Mononuclear cell (primary cell): ENCODE results near the gene PLCH2. TPM values are rescaled to one million over a fixed set of nuclear protein-coding genes. Genes with fewer than 3 reads are reported as not detected.
A peak's percentile ranks its signal among the peaks of the same experiment; 100 is the strongest.

Source experiments
- H3K27me3 ChIP-seq: 2 replicates; pipeline ENCODE4 v1.6.0; 2011; ENCODE audit warnings: low read length, control low read depth; ENCODE audit not compliant: insufficient read depth
- H3K4me1 ChIP-seq: 2 replicates; pipeline ENCODE4 v1.5.1; 2011; ENCODE audit warnings: mild to moderate bottlenecking, low read length, control low read depth; ENCODE audit not compliant: insufficient read depth
- H3K4me3 ChIP-seq: 2 replicates; pipeline ENCODE4 v1.5.1; 2011; ENCODE audit warnings: mild to moderate bottlenecking, low read length, moderate library complexity
- H3K9me3 ChIP-seq: 2 replicates; pipeline ENCODE4 v1.5.1; 2011; ENCODE audit warnings: low read depth, mild to moderate bottlenecking, control low read depth, low read length
- total RNA-seq: library from RNA; depleted of rRNA; stranded (reverse); fragments of >200 nt; gene quantifications from one replicate; pipeline ENCODE4 v1.2.3, GENCODE V29; 2012

Gene PLCH2
- total RNA-seq, 1 donor, result 4.7 TPM

GRCh38 chr1:2523191-2523890 lies 47.3 kb downstream of the PLCH2 start:
- H3K4me1 ChIP-seq, result peaks cover 32% of the 10 kb centered on the region
- H3K4me3 ChIP-seq, result no peak overlapping the region
- no peaks in the 10 kb centered on the region for H3K9me3 ChIP-seq
- H3K27me3 ChIP-seq, result peaks cover 6% of the 10 kb centered on the region

GRCh38 chr1:2523891-2524609 lies 48.0 kb downstream of the PLCH2 start:
- peaks cover 38% of the 10 kb centered on the region for H3K4me1 ChIP-seq
- peaks cover 12% of the 10 kb centered on the region for H3K27me3 ChIP-seq
- H3K4me3 ChIP-seq, result peak overlapping the region; percentile 5
- no peaks in the 10 kb centered on the region for H3K9me3 ChIP-seq

DNA sequence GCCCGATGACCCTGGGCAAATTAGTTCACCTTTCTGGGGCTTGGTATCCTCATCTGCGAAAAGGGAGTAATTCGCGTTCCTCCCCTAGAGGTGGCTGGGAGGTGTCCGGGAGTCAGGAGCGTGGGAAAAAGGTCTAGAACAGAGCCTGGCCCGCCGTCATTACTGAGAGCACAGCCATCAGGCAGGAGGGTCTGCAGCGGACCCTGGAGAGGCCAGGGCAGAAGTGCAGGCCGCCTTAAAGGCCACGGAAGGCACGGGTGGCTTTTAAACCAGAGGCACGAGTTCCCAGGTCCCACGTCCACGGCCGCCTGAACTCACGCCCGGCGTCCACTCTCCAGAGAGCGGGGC lies 49.5 kb downstream of the PLCH2 start:
- no peaks in the 10 kb centered on the region for H3K9me3 ChIP-seq
- peak overlapping the region; percentile 71 for H3K4me3 ChIP-seq
- peaks cover 13% of the 10 kb centered on the region for H3K27me3 ChIP-seq
- H3K4me1 ChIP-seq, result peaks cover 45% of the 10 kb centered on the region

GRCh38 chr1:2525920-2526823 lies 50.1 kb downstream of the PLCH2 start, which contains the start of gene PANK4:
TSS of gene PANK4 (minus strand) at chr1:2526596. CDS start at chr1:2526587, 9 bp downstream.
- H3K9me3 ChIP-seq, result no peaks in the 10 kb centered on the region
- peaks cover 51% of the 10 kb centered on the region for H3K4me1 ChIP-seq
- H3K4me3 ChIP-seq, result peak within 1 kb of the TSS; percentile 71
- H3K27me3 ChIP-seq, result peaks cover 19% of the 10 kb centered on the region

GRCh38 chr1:2526824-2527555 lies 50.9 kb downstream of the PLCH2 start:
- H3K4me1 ChIP-seq, result peaks cover 51% of the 10 kb centered on the region
- no peaks in the 10 kb centered on the region for H3K9me3 ChIP-seq
- H3K4me3 ChIP-seq, result no peak overlapping the region
- H3K27me3 ChIP-seq, result peaks cover 25% of the 10 kb centered on the region

DNA sequence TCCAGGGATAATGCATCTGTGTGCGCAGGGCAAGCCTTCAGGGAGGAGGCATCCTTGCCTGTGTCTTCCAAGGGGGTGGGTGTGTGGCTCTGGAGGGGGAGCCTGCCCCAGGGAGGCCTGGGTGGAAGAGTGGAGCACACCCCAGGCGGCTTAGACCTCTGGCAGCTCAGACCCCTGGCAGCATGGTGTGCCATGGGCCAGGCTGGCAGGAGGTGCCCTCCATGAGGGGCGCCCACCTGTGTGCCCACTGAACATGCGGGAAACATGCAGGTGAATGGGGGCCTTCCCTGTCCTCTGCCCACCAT lies 51.4 kb downstream of the PLCH2 start:
- H3K27me3 ChIP-seq, result peaks cover 25% of the 10 kb centered on the region
- no peak overlapping the region for H3K4me3 ChIP-seq
- H3K4me1 ChIP-seq, result peaks cover 51% of the 10 kb centered on the region

DNA sequence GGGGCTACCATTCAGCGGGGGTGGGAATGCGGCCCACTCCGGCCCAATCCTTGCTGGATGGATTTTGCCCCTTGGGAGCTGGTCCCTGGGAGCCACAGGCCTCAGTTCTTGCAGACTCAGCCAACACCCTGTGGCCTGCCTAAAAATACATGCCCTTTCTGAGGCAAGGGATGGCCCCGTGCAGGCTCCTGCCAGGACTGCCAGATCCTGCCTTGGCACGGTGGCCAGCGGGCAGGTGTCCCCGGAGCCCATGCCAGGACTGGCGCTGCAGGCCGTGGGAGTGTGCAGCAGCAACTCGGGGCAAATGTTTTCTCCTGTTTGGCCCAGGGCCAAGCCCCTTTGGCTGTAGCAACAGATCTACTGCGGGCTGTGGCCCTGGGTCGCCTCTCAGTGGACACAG lies 51.9 kb downstream of the PLCH2 start:
- Histone ChIP-seq H3K27me3 (peaks cover 25% of the 10 kb centered on the region), H3K9me3 (no peaks in the 10 kb centered on the region), H3K4me3 (no peak overlapping the region), H3K4me1 (peaks cover 51% of the 10 kb centered on the region)

More for the DNA sequence above, 51.4 kb downstream of the PLCH2 start:
- H3K9me3 ChIP-seq, result no peaks in the 10 kb centered on the region

- H3K4me3 ChIP-seq, result no peak overlapping the region
- peaks cover 25% of the 10 kb centered on the region for H3K27me3 ChIP-seq
- peaks cover 49% of the 10 kb centered on the region for H3K4me1 ChIP-seq
- H3K9me3 ChIP-seq, result no peaks in the 10 kb centered on the region
These were observed 52.5 kb downstream of the PLCH2 start for GRCh38 chr1:2528611-2528965.

GRCh38 chr1:2528966-2529783 lies 53.1 kb downstream of the PLCH2 start:
- Histone ChIP-seq H3K27me3 (peaks cover 25% of the 10 kb centered on the region), H3K4me3 (no peak overlapping the region), H3K9me3 (no peaks in the 10 kb centered on the region), H3K4me1 (peaks cover 43% of the 10 kb centered on the region)

DNA sequence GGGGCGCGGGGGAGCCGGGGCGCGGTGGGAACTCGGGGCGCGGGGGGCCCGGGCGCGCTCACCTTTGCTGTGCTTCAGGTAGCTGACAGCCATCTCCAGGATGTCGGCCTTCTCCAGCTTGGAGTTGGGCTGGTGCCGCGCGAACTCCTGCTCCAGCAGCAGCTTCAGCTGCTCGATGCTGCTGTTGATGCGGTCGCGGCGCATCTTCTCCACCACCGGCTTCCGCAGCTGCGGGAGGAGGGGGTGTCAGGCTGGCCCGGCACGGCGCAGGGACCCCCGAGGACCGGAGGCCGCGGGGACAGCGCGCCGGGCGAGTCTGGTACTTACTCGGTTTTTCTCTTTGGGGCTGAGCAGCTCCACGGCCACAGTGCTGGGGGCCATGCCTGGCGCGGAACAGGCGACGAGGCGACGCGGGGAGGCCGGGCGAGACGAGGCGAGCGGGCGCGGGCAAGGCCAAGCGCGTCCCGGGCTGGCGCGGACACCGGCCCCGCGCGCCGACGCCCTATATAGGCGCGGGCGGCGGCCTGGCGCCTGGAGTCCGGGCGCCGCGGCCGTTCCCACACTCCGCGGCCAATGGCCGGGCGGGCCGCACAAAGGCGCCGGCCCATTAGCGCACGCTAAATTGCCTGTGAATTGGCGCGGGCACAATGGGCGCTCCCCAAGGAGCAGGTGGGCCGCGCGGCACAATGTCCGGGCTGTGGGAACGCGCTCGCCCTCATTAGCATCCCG lies 53.9 kb downstream of the PLCH2 start, which contains the start of gene HES5:
TSS of gene HES5 (minus strand) at position 480 of the 729 bp plus-strand sequence. CDS start at position 381, 99 bp downstream.
- Histone ChIP-seq H3K27me3 (peaks cover 25% of the 10 kb centered on the region), H3K4me3 (no peak within 1 kb of the TSS), H3K4me1 (peaks cover 35% of the 10 kb centered on the region), H3K9me3 (no peaks in the 10 kb centered on the region)

DNA sequence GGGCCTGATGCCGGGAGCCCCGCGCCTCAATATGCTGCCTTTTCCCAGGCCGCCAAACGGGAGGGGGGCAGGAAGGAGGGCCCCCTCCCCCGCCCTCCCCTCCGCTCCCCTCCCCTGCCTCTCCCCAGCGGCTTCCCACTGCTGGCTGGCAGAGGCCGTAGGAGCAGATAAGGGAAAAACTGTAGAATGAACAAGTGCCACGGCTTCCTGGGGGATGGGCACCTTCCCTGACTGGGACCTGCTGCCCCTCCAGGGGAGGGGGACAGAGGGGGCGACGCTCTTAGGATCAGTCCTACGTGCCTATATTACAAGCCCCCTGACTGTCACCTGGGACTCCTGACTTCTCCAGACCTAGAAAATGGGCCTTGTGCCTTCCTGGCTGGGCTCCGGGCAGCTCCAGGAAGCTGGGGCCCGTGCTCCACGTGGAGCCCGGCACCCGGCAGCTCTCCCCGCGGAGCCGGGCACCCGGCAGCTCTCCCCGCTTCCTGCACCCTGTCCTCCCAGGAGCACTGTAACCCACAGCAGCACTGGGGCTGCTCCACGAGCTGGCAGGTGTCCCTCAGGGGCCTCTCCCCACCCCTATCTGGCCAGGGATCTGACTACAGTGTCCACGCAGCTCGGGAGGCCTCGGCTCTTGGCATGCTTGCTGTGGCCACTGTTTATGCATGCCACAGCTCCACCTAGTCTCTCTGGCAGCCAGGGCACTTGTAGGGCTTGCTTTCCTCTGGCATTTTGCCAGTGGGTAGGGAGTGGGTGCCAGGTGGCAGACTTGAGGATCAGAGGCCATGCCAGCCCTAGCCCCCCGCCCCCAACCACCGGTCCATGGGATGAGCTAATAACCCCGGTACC lies 54.6 kb downstream of the PLCH2 start:
- peaks cover 25% of the 10 kb centered on the region for H3K27me3 ChIP-seq

DNA sequence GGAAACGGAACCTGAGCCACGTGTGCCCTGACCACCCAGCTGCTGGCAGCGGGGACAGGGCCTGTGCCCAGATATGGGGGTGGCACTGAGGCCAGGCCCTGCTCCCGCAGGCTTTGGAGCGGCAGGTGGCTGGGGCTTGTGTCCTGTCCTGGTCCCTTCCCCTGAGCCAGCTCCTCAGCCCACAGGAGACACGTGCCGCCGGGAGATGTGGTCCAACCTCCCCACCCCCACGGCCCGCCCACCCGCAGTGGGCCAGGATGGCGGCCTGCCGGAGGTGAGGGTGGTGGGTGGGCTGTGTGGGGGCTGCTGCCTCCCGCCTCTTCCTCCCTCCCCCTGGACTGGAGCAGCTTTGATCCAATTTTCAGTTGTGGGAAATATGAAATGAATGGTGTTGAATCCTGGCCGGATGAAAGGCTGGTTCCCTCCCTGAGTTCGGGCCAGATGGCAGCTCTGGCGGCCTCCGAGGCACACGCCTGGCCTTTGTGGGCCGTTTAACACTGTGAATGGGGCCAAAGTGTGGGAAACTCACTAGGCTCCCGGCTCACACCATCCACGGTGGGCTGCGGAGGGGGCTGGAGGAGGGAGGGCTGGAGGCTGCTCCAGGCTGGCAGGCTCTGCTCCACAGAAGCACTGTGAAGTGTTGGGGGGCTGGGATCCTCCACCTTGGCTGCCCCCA lies 56.5 kb downstream of the PLCH2 start:
- peaks cover 25% of the 10 kb centered on the region for H3K27me3 ChIP-seq
- H3K4me1 ChIP-seq, result peaks cover 20% of the 10 kb centered on the region
- no peaks in the 10 kb centered on the region for H3K9me3 ChIP-seq
- H3K4me3 ChIP-seq, result no peak overlapping the region

More for the DNA sequence above, 54.6 kb downstream of the PLCH2 start:
- Histone ChIP-seq H3K9me3 (no peaks in the 10 kb centered on the region), H3K4me1 (peaks cover 27% of the 10 kb centered on the region), H3K4me3 (no peak overlapping the region)
